HG03442 (cell line): ENCODE results near the gene PRAMEF4.
"Not testable (repeated sequence)": the region's sequence is repeated elsewhere in the genome, so short reads cannot be mapped to it uniquely, and the experiment has no call there.

Experiments
- ATAC-seq: cut with Tn5 transposase; IDR thresholded peaks from one replicate; pipeline ENCODE4 v1.9.1; 2021; ENCODE audit warnings: mild to moderate bottlenecking, moderate library complexity; ENCODE audit not compliant: unreplicated experiment

The PRAMEF4 gene

GRCh38 chr1:12886101-12886500, at the start of gene PRAMEF4:
PRAMEF4 (minus strand) TSS chr1:12886201; CDS start chr1:12883394, 2,807 bp downstream.
- not testable (repeated sequence) for ATAC-seq

DNA sequence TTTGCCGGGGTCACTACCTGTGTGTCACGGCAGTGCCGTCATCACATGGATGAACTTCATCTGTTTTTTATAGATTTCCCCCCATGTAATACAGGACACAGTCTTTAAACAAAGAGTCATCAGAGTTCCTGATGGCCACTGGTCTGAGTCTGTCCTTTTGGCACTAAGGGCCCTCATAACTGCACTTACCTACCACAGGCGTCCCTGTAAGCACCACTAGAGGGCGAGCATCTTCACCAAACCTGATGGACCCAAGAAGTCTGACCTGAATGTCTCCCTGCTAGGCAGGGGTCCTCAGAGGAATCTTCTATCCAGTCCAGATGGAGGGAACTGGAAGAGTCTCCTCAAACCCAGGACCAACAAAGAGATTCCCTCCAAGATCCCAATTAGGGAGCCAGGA, 38.4 kb upstream of the PRAMEF4 start:
- not testable (repeated sequence) for ATAC-seq

DNA sequence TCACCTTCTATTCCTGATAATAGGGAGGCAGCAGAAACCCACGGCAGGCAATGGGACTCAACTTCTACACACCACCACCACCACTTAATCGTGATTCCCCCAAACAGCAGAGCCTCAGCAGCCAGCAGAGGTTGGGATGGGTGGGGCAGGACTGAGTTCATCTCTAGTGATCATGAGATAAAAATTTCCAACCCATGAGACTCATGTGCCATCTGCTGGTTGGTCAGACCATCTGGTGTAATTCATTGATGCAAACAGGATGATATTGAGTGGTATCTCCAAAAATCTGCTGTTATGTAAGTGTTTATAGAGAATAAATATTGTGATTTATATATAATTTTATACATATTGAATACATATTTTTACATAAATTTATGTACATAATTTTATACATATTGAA, 35.7 kb upstream of the PRAMEF4 start:
- ATAC-seq = not testable (repeated sequence)

DNA sequence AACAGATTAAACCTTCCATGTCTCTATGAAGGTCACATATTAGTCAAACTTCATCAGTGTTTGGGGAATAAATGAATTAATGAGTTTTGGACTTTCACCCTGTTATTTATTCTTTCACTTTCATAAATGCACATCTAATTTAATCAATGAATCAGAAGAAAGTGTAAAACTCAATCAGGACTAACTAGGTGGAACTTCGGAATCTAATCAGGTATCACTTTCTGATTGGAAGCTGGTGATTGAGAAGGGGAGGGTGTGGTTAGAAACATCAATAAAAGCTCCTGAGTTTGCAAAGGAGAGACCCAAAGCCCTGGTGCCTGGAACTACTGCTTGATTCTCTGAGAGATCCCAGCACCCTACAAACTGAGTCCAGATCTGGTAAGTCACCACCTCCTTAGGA, 30.3 kb upstream of the PRAMEF4 start, which contains the start of gene PRAMEF7:
Gene PRAMEF7, plus strand, starts transcription at position 301 of the 400 bp plus-strand sequence. CDS start 1,083 bp downstream, outside the sequence.
- ATAC-seq = not testable (repeated sequence)

GRCh38 chr1:12903793-12904572, 18.0 kb upstream of the PRAMEF4 start:
- ATAC-seq = not testable (repeated sequence)

DNA sequence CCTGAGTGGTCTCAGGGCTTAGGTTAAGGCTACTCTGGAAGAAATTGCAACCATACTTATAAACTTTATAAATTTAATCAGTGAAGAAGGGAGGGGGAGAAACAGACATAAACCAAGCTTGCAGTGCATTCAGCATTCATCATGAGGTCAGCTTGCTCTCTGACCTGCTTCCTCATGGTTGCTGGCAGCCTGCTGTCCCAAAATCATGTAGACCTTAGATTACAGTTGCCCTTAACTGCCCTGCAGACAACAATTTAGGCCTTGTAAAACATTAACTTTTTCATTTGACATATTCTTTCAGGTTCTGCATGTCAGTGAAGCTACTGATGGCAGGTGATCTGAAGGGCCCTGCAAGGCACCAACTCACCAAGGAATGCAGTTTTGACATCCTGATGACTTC, 13.2 kb upstream of the PRAMEF4 start:
- ATAC-seq = not testable (repeated sequence)

DNA sequence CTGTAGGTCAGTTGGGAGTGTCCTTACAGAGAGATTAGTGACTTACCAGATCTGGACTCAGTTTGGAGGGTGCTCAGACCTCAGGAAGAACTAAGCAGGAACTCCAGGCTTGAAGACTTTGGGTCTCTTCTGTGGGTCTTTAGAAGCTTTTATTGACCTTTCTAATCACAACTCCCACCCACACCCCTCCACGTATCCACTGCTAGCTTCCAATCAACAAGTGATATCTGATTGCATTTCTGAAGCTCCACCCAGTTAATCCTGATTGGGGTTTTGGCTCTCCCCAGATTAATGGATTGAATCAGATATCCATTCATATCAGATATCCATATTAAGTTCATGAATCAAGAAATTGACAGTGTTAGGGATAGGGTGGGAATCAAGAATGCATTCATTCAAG, 12.2 kb upstream of the PRAMEF4 start, which contains the start of gene PRAMEF10:
Gene PRAMEF10, minus strand, starts transcription at position 101 of the 400 bp plus-strand sequence. CDS start 2,423 bp downstream, outside the sequence.
- ATAC-seq = not testable (repeated sequence)

GRCh38 chr1:12878453-12878852, 7.5 kb downstream of the PRAMEF4 start:
- ATAC-seq = not testable (repeated sequence)

GRCh38 chr1:12863131-12863880, 22.7 kb downstream of the PRAMEF4 start:
- ATAC-seq = not testable (repeated sequence)

DNA sequence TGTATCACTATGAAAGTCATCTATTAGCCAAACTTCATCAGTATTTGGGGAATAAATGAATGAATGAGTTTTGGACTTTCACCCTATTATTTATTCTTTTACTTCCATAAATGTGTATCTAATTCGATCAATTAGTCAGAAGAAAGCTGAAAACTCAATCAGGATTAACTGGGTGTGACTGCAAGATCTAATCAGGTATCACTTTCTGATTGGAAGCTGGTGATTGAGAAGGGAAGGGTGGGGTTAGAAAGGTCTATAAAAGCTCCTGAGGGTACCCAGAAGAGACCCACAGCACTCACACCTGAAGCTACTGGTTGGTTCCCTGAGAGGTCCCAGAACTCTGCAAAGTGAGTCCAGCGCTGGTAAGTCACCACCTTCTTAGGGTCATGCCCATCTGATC, 29.2 kb downstream of the PRAMEF4 start, which contains the start of gene PRAMEF2:
Gene PRAMEF2, plus strand, starts transcription at position 301 of the 400 bp plus-strand sequence. CDS start 1,924 bp downstream, outside the sequence.
- ATAC-seq = not testable (repeated sequence)

GRCh38 chr1:12851779-12852178, 34.2 kb downstream of the PRAMEF4 start:
- ATAC-seq = no peak

DNA sequence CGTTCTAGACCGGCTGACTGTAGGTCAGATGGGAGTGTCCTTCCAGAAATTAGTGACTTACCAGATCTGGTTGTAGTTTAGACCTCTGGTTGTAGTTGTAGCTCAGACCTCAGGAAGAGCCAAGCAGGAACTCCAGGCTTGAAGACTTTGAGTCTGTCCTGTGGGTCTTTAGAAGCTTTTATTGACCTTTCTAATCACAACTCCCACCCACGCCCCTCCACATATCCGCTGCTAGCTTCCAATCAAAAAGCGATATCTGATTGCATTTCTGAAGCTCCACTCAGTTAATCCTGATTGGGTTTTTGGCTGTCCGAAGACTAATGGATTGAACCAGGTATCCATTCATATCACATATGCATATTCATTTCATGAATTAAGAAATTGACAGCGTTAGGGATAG, 37.4 kb downstream of the PRAMEF4 start, which contains the start of gene HNRNPCL1:
Gene HNRNPCL1, minus strand, starts transcription at position 101 of the 400 bp plus-strand sequence. CDS start 431 bp downstream, outside the sequence.
- not testable (repeated sequence) for ATAC-seq

- ATAC-seq = not testable (repeated sequence)
Observed at GRCh38 chr1:12833251-12833650, 52.8 kb downstream of the PRAMEF4 start.

GRCh38 chr1:12831310-12831709, 54.7 kb downstream of the PRAMEF4 start, which contains the start of gene PRAMEF11:
PRAMEF11 (minus strand) TSS chr1:12831410; CDS start chr1:12828789, 2,621 bp downstream.
- not testable (repeated sequence) for ATAC-seq
